Thymus (tissue), 14 donors: ENCODE data around the gene NXT1. TPM values are rescaled to one million over a fixed set of nuclear protein-coding genes. Genes with fewer than 3 reads are reported as not detected.

Experiments used
- DNase-seq, 9 donors: peaks; one replicate each; pipeline ENCODE4 v3.0.0-alpha.2; 2013; ENCODE audit warnings: low spot score in 9 of 9, low read depth in 6 of 9, missing footprints in 1 of 9
- H3K27ac ChIP-seq, 2 donors: one replicate each; pipeline ENCODE4 v1.5.1; 2013; ENCODE audit warnings: control low read depth in 1 of 2, low read depth in 1 of 2, low read length in 1 of 2, mild to moderate bottlenecking in 1 of 2, moderate library complexity in 1 of 2
- H3K27me3 ChIP-seq, 2 donors: one replicate each; pipeline ENCODE4 v1.5.1; 2013; ENCODE audit warnings: low read length in 1 of 2; ENCODE audit not compliant: control insufficient read depth in 2 of 2, insufficient read depth in 1 of 2
- H3K36me3 ChIP-seq, 2 donors: one replicate each; pipeline ENCODE4 v1.5.1; 2013; ENCODE audit warnings: low read length in 1 of 2, mild to moderate bottlenecking in 1 of 2, moderate library complexity in 1 of 2; ENCODE audit not compliant: control insufficient read depth in 2 of 2, insufficient read depth in 2 of 2
- H3K4me1 ChIP-seq, 2 donors: one replicate each; pipeline ENCODE4 v1.5.1; 2013; ENCODE audit warnings: low read length in 2 of 2; ENCODE audit not compliant: control insufficient read depth in 2 of 2, insufficient read depth in 2 of 2
- H3K4me3 ChIP-seq, 2 donors: one replicate each; pipeline ENCODE4 v1.5.1; 2013; ENCODE audit warnings: low read length in 2 of 2, control low read depth in 1 of 2, mild to moderate bottlenecking in 1 of 2
- H3K9me3 ChIP-seq, 2 donors: one replicate each; pipeline ENCODE4 v1.5.1; 2013; ENCODE audit warnings: low read length in 1 of 2, mild to moderate bottlenecking in 1 of 2; ENCODE audit not compliant: control insufficient read depth in 2 of 2, insufficient read depth in 1 of 2
- WGBS: extraction: QIAGEN DNeasy Blood & Tissue Kit; methylation state at CpG from one replicate; pipeline ENCODE4 v1.1.7; 2013; 5-methylcytosine and 5-hydroxymethylcytosine counted together
- long read RNA-seq, 10 donors: transcript quantifications; one replicate each; lab custom pipeline, GENCODE V29; 2026
- polyA plus RNA-seq: library from polyadenylated mRNA; stranded (reverse); fragments of 200-250 nt; gene quantifications from one replicate; pipeline ENCODE4 v1.2.3, GENCODE V29; 2013
- total RNA-seq: library from RNA; stranded (reverse); fragments of 120-200 nt; gene quantifications from one replicate; pipeline ENCODE4 v1.2.4, GENCODE V29; 2013
- donor health status: healthy.

Gene NXT1
- total RNA-seq = 33.3 TPM
- 22.6 TPM for polyA plus RNA-seq
- long read RNA-seq, donor 1, transcript NXT1-201 (2 exons, 1,123 nt) = major isoform, 7 of 7 reads
- long read RNA-seq, donor 1, partial matches to known transcripts = 0 of 7 reads
- long read RNA-seq, donor 1, other reads (novel, unspliced or antisense) = 0 of 7 reads
- long read RNA-seq, donor 2, transcript NXT1-201 (2 exons, 1,123 nt) = major isoform, 35 of 53 reads
- long read RNA-seq, donor 2, partial matches to known transcripts = 18 of 53 reads
- long read RNA-seq, donor 2, other reads (novel, unspliced or antisense) = 0 of 53 reads
- long read RNA-seq, donor 3, transcript NXT1-201 (2 exons, 1,123 nt) = major isoform, 35 of 35 reads
- long read RNA-seq, donor 3, partial matches to known transcripts = 0 of 35 reads
- long read RNA-seq, donor 3, other reads (novel, unspliced or antisense) = 0 of 35 reads
- long read RNA-seq, donor 4, transcript NXT1-201 (2 exons, 1,123 nt) = major isoform, 16 of 26 reads
- long read RNA-seq, donor 4, partial matches to known transcripts = 10 of 26 reads
- long read RNA-seq, donor 4, other reads (novel, unspliced or antisense) = 0 of 26 reads
- long read RNA-seq, donor 5, transcript NXT1-201 (2 exons, 1,123 nt) = major isoform, 37 of 37 reads
- long read RNA-seq, donor 5, partial matches to known transcripts = 0 of 37 reads
- long read RNA-seq, donor 5, other reads (novel, unspliced or antisense) = 0 of 37 reads
- long read RNA-seq, donor 6, transcript NXT1-201 (2 exons, 1,123 nt) = major isoform, 18 of 18 reads
- long read RNA-seq, donor 6, partial matches to known transcripts = 0 of 18 reads
- long read RNA-seq, donor 6, other reads (novel, unspliced or antisense) = 0 of 18 reads
- long read RNA-seq, donor 7, transcript NXT1-201 (2 exons, 1,123 nt) = major isoform, 31 of 48 reads
- long read RNA-seq, donor 7, partial matches to known transcripts = 17 of 48 reads
- long read RNA-seq, donor 7, other reads (novel, unspliced or antisense) = 0 of 48 reads
- long read RNA-seq, donor 8, transcript NXT1-201 (2 exons, 1,123 nt) = major isoform, 9 of 14 reads
- long read RNA-seq, donor 8, partial matches to known transcripts = 5 of 14 reads
- long read RNA-seq, donor 8, other reads (novel, unspliced or antisense) = 0 of 14 reads
- long read RNA-seq, donor 9, transcript NXT1-201 (2 exons, 1,123 nt) = major isoform, 13 of 13 reads
- long read RNA-seq, donor 9, partial matches to known transcripts = 0 of 13 reads
- long read RNA-seq, donor 9, other reads (novel, unspliced or antisense) = 0 of 13 reads
- long read RNA-seq, donor 10, transcript NXT1-201 (2 exons, 1,123 nt) = major isoform, 18 of 18 reads
- long read RNA-seq, donor 10, partial matches to known transcripts = 0 of 18 reads
- long read RNA-seq, donor 10, other reads (novel, unspliced or antisense) = 0 of 18 reads

- peaks cover 0 to 1% of the 10 kb centered on the region in 2 donors for H3K9me3 ChIP-seq
- peaks cover 11 to 20% of the 10 kb centered on the region in 2 donors for H3K4me1 ChIP-seq
- peak within 1 kb of the TSS; percentile 95 to 99 for H3K27ac ChIP-seq
- peak within 1 kb of the TSS; percentile 62 to 91 for H3K4me3 ChIP-seq
- WGBS = under 1% methylated on average over 65 of the region's 65 CpGs
- no peaks in the 10 kb centered on the region for H3K27me3 ChIP-seq
- H3K36me3 ChIP-seq = peaks cover 8 to 14% of the 10 kb centered on the region in 2 donors
- peak; percentile 89 to 98 (median 94) for DNase-seq
Measured at GRCh38 chr20:23350196-23350903, at the start of gene NXT1. NXT1 (plus strand) TSS chr20:23350791; CDS start chr20:23354042, 3,251 bp downstream.

- Histone ChIP-seq H3K27me3 (no peaks in the 10 kb centered on the region), H3K4me3 (no peak overlapping the region), H3K4me1 (no peaks in the 10 kb centered on the region), H3K36me3 (no peaks in the 10 kb centered on the region), H3K27ac (no peak overlapping the region), H3K9me3 (no peaks in the 10 kb centered on the region)
- DNase-seq = no peak
- 96% methylated on average over 12 of the region's 12 CpGs for WGBS
Measured at GRCh38 chr20:23301436-23302050, 49.0 kb upstream of the NXT1 start.

- 96% methylated on average over 6 of the region's 6 CpGs for WGBS
- H3K27ac ChIP-seq = no peak overlapping the region
- no peak overlapping the region for H3K4me3 ChIP-seq
- no peaks in the 10 kb centered on the region for H3K9me3 ChIP-seq
- no peak for DNase-seq
- H3K27me3 ChIP-seq = no peaks in the 10 kb centered on the region
- H3K4me1 ChIP-seq = no peaks in the 10 kb centered on the region
- no peaks in the 10 kb centered on the region for H3K36me3 ChIP-seq
Measured at GRCh38 chr20:23302386-23302785, 48.2 kb upstream of the NXT1 start.

- WGBS = 97% methylated on average over 9 of the region's 9 CpGs
Measured at GRCh38 chr20:23302801-23303200, 47.8 kb upstream of the NXT1 start.

GRCh38 chr20:23303325-23304102, 47.1 kb upstream of the NXT1 start:
- DNase-seq = no peak
- WGBS = 89% methylated on average over 5 of the region's 5 CpGs

More at GRCh38 chr20:23302801-23303200, 47.8 kb upstream of the NXT1 start:
- Histone ChIP-seq H3K27ac (no peak overlapping the region), H3K27me3 (no peaks in the 10 kb centered on the region), H3K4me3 (no peak overlapping the region), H3K36me3 (no peaks in the 10 kb centered on the region), H3K9me3 (no peaks in the 10 kb centered on the region), H3K4me1 (no peaks in the 10 kb centered on the region)
- no peak for DNase-seq

GRCh38 chr20:23304616-23305015, 46.0 kb upstream of the NXT1 start:
- Histone ChIP-seq H3K9me3 (no peaks in the 10 kb centered on the region), H3K27ac (no peak overlapping the region), H3K4me3 (no peak overlapping the region), H3K4me1 (no peaks in the 10 kb centered on the region), H3K36me3 (no peaks in the 10 kb centered on the region), H3K27me3 (no peaks in the 10 kb centered on the region)
- WGBS = 91% methylated on average over 16 of the region's 16 CpGs
- no peak for DNase-seq

More at GRCh38 chr20:23303325-23304102, 47.1 kb upstream of the NXT1 start:
- no peaks in the 10 kb centered on the region for H3K4me1 ChIP-seq
- H3K9me3 ChIP-seq = no peaks in the 10 kb centered on the region
- H3K4me3 ChIP-seq = no peak overlapping the region
- no peaks in the 10 kb centered on the region for H3K27me3 ChIP-seq
- no peaks in the 10 kb centered on the region for H3K36me3 ChIP-seq
- H3K27ac ChIP-seq = no peak overlapping the region

- Histone ChIP-seq H3K4me1 (no peaks in the 10 kb centered on the region), H3K36me3 (no peaks in the 10 kb centered on the region), H3K27me3 (no peaks in the 10 kb centered on the region), H3K27ac (no peak overlapping the region), H3K9me3 (no peaks in the 10 kb centered on the region), H3K4me3 (no peak overlapping the region)
- WGBS = 91% methylated on average over 3 of the region's 3 CpGs
- DNase-seq = no peak
Measured at GRCh38 chr20:23305098-23305497, 45.5 kb upstream of the NXT1 start.
